Activated CD8-positive, alpha-beta T cell treated with anti-CD3 and anti-CD28 coated beads, Interleukin-2, amount 10 ng/mL, durations not matched to agents 7 days and 5 days (primary cell): ENCODE results near the gene ATXN1. TPM values are rescaled to one million over a fixed set of nuclear protein-coding genes. Genes with fewer than 3 reads are reported as not detected.

ENCODE experiments used
- ATAC-seq: fragments of 150-1000 bp; cut with Tn5 transposase; one replicate; pipeline ENCODE4 v1.10.0; 2021; ENCODE audit warnings: moderate library complexity
- CTCF ChIA-PET: fragments of 350-600 bp; sonication (Branson Sonifier 250); formaldehyde crosslinking; loops from one replicate; lab custom pipeline; 2021; ENCODE audit warnings: antibody characterized with exemption; lab: Charles Lee
- POLR2A ChIA-PET: fragments of 350-600 bp; sonication (Branson Sonifier 250); formaldehyde crosslinking; loops from one replicate; lab custom pipeline; 2021; ENCODE audit warnings: antibody characterized with exemption; lab: Charles Lee
- DNase-seq: peaks from one replicate; pipeline ENCODE4 v3.0.0-alpha.2; 2020
- H3K27ac Mint-ChIP-seq: one replicate; pipeline ENCODE4 v1.8.0; 2021; ENCODE audit warnings: mild to moderate bottlenecking, mixed read lengths
- H3K27me3 Mint-ChIP-seq: one replicate; pipeline ENCODE4 v1.8.0; 2021; ENCODE audit warnings: low read depth, mixed read lengths
- H3K36me3 Mint-ChIP-seq: one replicate; pipeline ENCODE4 v1.8.0; 2021; ENCODE audit warnings: low read depth, mixed read lengths
- H3K4me1 Mint-ChIP-seq: one replicate; pipeline ENCODE4 v1.8.0; 2021; ENCODE audit warnings: low read depth, mixed read lengths
- H3K4me3 Mint-ChIP-seq: one replicate; pipeline ENCODE4 v1.8.0; 2021; ENCODE audit warnings: mild to moderate bottlenecking, mixed read lengths
- H3K9me3 Mint-ChIP-seq: one replicate; pipeline ENCODE4 v1.8.0; 2022; ENCODE audit warnings: mixed read lengths; ENCODE audit not compliant: insufficient read depth
- total RNA-seq, 2 experiments: library from RNA; stranded (reverse); gene quantifications; one replicate each; pipeline ENCODE4 v1.2.3, GENCODE V29; 2021

The ATXN1 gene
- total RNA-seq, 2 experiments from 2014 or later: 36.7 to 42.9 TPM

DNA sequence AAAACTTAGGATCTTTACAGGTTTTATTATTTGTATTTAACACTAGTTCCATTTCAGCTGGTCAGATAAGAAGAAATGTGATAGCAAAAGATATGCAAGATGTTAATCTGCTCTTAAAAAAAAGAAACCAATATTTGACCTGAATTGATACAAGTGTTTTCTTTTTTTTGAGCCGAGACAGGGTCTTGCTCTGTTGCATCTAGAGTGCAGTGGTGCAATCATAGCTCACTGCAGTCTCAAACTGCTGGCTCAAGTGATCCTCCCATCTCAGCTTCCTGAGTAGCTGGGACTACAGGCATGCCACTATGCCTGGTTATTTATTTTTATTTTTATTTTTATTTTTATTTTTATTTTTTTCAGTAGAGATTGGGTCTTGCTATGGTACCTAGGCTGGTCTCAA is 389.9 kb downstream of the ATXN1 start:
- ChIA-PET POLR2A (no interaction called here), CTCF (interaction anchor here (0.9 kb wide), 1 partner anchor 38 kb away, joined by 3 read pairs; no protein-coding TSS in a partner anchor)
- Mint-ChIP-seq H3K36me3 (peaks cover 2% of the 10 kb centered on the region), H3K27ac (no peak overlapping the region), H3K9me3 (no peaks in the 10 kb centered on the region), H3K4me3 (no peak overlapping the region), H3K27me3 (no peaks in the 10 kb centered on the region), H3K4me1 (no peaks in the 10 kb centered on the region)
- ATAC-seq (no peak), DNase-seq (no peak)

DNA sequence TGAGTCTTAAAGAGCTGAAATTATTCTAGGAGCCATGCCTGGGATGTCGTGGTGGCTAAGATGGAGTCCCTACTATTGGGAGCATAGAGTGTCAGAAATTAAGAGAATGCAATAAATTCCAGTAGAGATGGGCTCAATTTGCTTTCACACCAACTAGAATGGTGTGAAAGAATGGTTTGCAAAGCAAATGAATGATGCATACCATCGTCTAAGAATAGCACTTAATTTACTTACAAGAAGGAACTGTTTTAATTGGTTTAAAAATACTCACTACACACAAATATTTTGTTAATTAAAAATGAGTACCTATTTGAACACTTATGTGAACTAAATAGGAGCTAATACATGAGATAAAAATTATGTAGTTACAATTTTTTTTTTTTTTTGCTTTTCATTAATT is 390.3 kb downstream of the ATXN1 start:
- ChIA-PET CTCF (interaction anchor here (0.9 to 1.6 kb wide), 2 partner anchors 39 to 392 kb away, joined by 3 to 7 read pairs; no protein-coding TSS in a partner anchor), POLR2A (interaction anchor here (0.6 kb wide), 1 partner anchor 12 kb away, joined by 3 read pairs; no protein-coding TSS in a partner anchor)
- no peak overlapping the region for H3K4me3 Mint-ChIP-seq
- DNase-seq (no peak), ATAC-seq (no peak)
- H3K9me3 Mint-ChIP-seq: no peaks in the 10 kb centered on the region
- no peaks in the 10 kb centered on the region for H3K4me1 Mint-ChIP-seq
- H3K27me3 Mint-ChIP-seq: no peaks in the 10 kb centered on the region
- no peak overlapping the region for H3K27ac Mint-ChIP-seq
- H3K36me3 Mint-ChIP-seq: peaks cover 2% of the 10 kb centered on the region

GRCh38 chr6:16369989-16370388 is 391.3 kb downstream of the ATXN1 start:
- DNase-seq: no peak
- Mint-ChIP-seq H3K4me1 (no peaks in the 10 kb centered on the region), H3K27me3 (no peaks in the 10 kb centered on the region), H3K4me3 (no peak overlapping the region), H3K27ac (no peak overlapping the region), H3K9me3 (no peaks in the 10 kb centered on the region), H3K36me3 (peaks cover 2% of the 10 kb centered on the region)
- ATAC-seq: no peak
- ChIA-PET POLR2A (no interaction called here), CTCF (interaction anchor here (1.0 to 1.6 kb wide), 3 partner anchors 37 to 393 kb away, joined by 3 to 7 read pairs (median 4); no protein-coding TSS in a partner anchor)

DNA sequence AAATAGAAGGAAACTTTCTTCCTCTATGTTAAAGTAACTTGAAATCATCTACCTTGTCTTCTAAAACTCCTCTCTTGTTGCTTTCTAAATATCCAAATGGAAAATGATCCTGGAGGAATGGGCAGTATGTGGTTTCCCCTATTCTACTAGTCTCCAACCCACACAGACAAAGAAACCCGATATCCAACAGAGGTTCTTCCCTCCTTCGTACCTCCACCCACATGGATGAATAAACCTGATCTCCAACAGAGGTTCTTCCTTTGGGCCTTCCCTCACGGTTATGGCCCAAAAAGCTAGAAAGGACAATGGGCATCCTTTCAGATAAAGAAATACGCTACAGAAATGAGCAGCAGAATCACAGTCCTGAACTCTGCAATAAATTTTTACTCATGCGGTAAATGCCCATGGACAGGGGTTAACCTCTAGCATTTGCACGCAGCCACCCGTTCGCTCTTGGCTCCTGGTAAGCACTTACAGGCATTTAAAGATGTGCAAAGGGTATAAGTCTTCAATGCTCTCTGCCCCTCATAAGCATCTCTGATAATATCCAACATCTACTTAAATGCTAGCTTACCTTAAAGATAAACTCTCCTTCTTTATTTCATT is 392.0 kb downstream of the ATXN1 start:
- H3K9me3 Mint-ChIP-seq: no peaks in the 10 kb centered on the region
- H3K36me3 Mint-ChIP-seq: peaks cover under 1% of the 10 kb centered on the region
- H3K4me3 Mint-ChIP-seq: no peak overlapping the region
- CTCF ChIA-PET: interaction anchor here (1.2 to 1.6 kb wide), 2 partner anchors 36 to 394 kb away, joined by 4 to 7 read pairs; no protein-coding TSS in a partner anchor
- DNase-seq (no peak), ATAC-seq (no peak)
- no peaks in the 10 kb centered on the region for H3K27me3 Mint-ChIP-seq
- no peak overlapping the region for H3K27ac Mint-ChIP-seq
- H3K4me1 Mint-ChIP-seq: no peaks in the 10 kb centered on the region
- POLR2A ChIA-PET: no interaction called here

DNA sequence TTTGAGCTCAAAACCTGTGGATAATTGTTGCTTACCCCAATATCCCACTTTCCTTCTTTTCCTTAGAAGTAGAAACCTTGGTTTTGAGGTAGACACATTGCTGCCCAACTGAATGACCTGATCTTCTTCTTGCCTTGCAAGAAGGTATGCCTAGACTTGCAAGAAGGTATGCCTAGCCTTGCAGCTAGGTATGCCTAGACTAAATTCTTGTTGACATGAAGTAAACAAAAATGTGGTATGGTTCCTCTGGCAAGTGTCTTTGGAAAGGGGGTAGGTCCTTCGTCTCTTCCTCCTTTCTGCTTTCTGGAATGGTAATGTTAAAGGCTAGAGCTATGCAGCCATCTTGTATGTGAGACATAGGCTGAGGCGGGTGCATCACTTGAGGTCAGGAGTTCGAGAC is 393.7 kb downstream of the ATXN1 start:
- H3K27ac Mint-ChIP-seq: no peak overlapping the region
- POLR2A ChIA-PET: no interaction called here

GRCh38 chr6:16363749-16364148 is 397.5 kb downstream of the ATXN1 start:
- no peak overlapping the region for H3K27ac Mint-ChIP-seq
- H3K4me3 Mint-ChIP-seq: no peak overlapping the region
- ChIA-PET POLR2A (no interaction called here), CTCF (no interaction called here)
- no peaks in the 10 kb centered on the region for H3K36me3 Mint-ChIP-seq
- H3K4me1 Mint-ChIP-seq: no peaks in the 10 kb centered on the region
- DNase-seq (no peak), ATAC-seq (no peak)
- H3K9me3 Mint-ChIP-seq: no peaks in the 10 kb centered on the region
- H3K27me3 Mint-ChIP-seq: no peaks in the 10 kb centered on the region

More for the DNA sequence above, 393.7 kb downstream of the ATXN1 start:
- ATAC-seq (no peak), DNase-seq (no peak)
- H3K4me3 Mint-ChIP-seq: no peak overlapping the region
- CTCF ChIA-PET: interaction anchor here (0.6 to 1.4 kb wide), 2 partner anchors 36 to 79 kb away, joined by 3 read pairs; no protein-coding TSS in a partner anchor
- H3K9me3 Mint-ChIP-seq: no peaks in the 10 kb centered on the region
- no peaks in the 10 kb centered on the region for H3K4me1 Mint-ChIP-seq
- H3K36me3 Mint-ChIP-seq: no peaks in the 10 kb centered on the region
- H3K27me3 Mint-ChIP-seq: no peaks in the 10 kb centered on the region

- CTCF ChIA-PET: no interaction called here
- Mint-ChIP-seq H3K27ac (no peak overlapping the region), H3K4me3 (no peak overlapping the region), H3K27me3 (no peaks in the 10 kb centered on the region), H3K4me1 (no peaks in the 10 kb centered on the region), H3K36me3 (no peaks in the 10 kb centered on the region), H3K9me3 (no peaks in the 10 kb centered on the region)
- no peak for ATAC-seq
- no peak for DNase-seq
- POLR2A ChIA-PET: no interaction called here
Observed at GRCh38 chr6:16362819-16363589, 398.3 kb downstream of the ATXN1 start.

- Mint-ChIP-seq H3K27ac (no peak overlapping the region), H3K9me3 (no peaks in the 10 kb centered on the region), H3K4me1 (no peaks in the 10 kb centered on the region), H3K27me3 (no peaks in the 10 kb centered on the region), H3K36me3 (no peaks in the 10 kb centered on the region), H3K4me3 (no peak overlapping the region)
- POLR2A ChIA-PET: no interaction called here
- CTCF ChIA-PET: no interaction called here
- no peak for ATAC-seq
- DNase-seq: no peak
Observed at GRCh38 chr6:16362296-16362695, 399.0 kb downstream of the ATXN1 start.

GRCh38 chr6:16361861-16362260 is 399.4 kb downstream of the ATXN1 start:
- no peaks in the 10 kb centered on the region for H3K36me3 Mint-ChIP-seq
- H3K27ac Mint-ChIP-seq: no peak overlapping the region
- ChIA-PET CTCF (no interaction called here), POLR2A (no interaction called here)
- no peaks in the 10 kb centered on the region for H3K27me3 Mint-ChIP-seq
- DNase-seq: no peak
- H3K4me3 Mint-ChIP-seq: no peak overlapping the region
- no peak for ATAC-seq
- no peaks in the 10 kb centered on the region for H3K4me1 Mint-ChIP-seq
- H3K9me3 Mint-ChIP-seq: no peaks in the 10 kb centered on the region

GRCh38 chr6:16361121-16361520 is 400.1 kb downstream of the ATXN1 start:
- no peaks in the 10 kb centered on the region for H3K9me3 Mint-ChIP-seq
- POLR2A ChIA-PET: no interaction called here
- H3K27me3 Mint-ChIP-seq: no peaks in the 10 kb centered on the region
- CTCF ChIA-PET: no interaction called here
- no peak overlapping the region for H3K4me3 Mint-ChIP-seq
- H3K36me3 Mint-ChIP-seq: no peaks in the 10 kb centered on the region
- H3K4me1 Mint-ChIP-seq: peaks cover under 1% of the 10 kb centered on the region
- DNase-seq: no peak
- no peak overlapping the region for H3K27ac Mint-ChIP-seq
- ATAC-seq: no peak

DNA sequence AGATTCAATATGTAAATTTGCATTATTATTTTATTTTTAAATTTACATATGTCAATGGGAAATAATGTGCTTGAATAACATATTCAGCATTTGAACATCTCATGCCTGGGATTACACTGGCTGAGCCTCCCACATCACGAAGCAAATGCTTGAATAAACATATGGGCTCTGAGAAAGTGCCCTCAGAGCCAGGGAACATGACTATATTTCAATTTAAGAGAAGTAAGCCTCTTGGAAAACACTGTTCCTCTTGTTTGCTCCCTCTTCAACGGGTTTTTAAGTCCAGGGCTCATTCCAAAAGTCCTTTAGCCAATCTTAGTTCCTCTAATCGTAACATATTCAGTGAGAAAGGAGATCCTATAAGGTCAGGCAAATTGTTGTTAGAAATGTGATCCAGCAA is 400.9 kb downstream of the ATXN1 start:
- H3K36me3 Mint-ChIP-seq: no peaks in the 10 kb centered on the region
- no peak overlapping the region for H3K27ac Mint-ChIP-seq
- H3K9me3 Mint-ChIP-seq: no peaks in the 10 kb centered on the region
- H3K4me3 Mint-ChIP-seq: no peak overlapping the region
- no peaks in the 10 kb centered on the region for H3K27me3 Mint-ChIP-seq
- CTCF ChIA-PET: no interaction called here
- DNase-seq (no peak), ATAC-seq (no peak)
- peaks cover 5% of the 10 kb centered on the region for H3K4me1 Mint-ChIP-seq
- POLR2A ChIA-PET: no interaction called here

DNA sequence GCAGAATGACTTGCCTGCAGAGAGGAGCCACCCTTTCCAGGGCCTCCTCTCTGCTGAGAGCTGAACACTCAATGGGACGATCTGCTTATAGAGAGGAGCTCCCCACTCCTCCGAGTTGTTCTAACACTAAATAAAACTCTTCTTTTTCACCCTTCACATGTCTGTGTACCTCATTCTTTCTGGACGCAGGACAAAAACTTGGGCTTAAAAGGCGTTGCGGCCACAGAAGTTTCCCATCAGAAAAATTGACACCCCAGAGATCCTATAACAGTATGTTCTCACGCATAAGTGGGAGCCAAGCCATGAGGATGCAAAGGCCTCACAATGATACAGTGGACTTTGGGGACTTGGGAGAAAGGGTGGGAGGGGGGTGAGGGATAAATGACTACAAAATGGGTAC is 401.7 kb downstream of the ATXN1 start:
- no peaks in the 10 kb centered on the region for H3K36me3 Mint-ChIP-seq
- ATAC-seq (no peak), DNase-seq (no peak)
- H3K27ac Mint-ChIP-seq: no peak overlapping the region
- CTCF ChIA-PET: no interaction called here
- H3K4me3 Mint-ChIP-seq: no peak overlapping the region
- H3K27me3 Mint-ChIP-seq: no peaks in the 10 kb centered on the region
- POLR2A ChIA-PET: interaction anchor here (0.7 kb wide), 1 partner anchor 228 kb away, joined by 3 read pairs; no protein-coding TSS in a partner anchor
- H3K9me3 Mint-ChIP-seq: no peaks in the 10 kb centered on the region
- H3K4me1 Mint-ChIP-seq: peaks cover 5% of the 10 kb centered on the region
